DND-41 (cell line): ENCODE results near the gene ROMO1.

Experiments
- ATAC-seq: fragments of 200-7000 bp; cut with Tn5 transposase; 3 replicates; pipeline ENCODE4 v1.9.1; 2021; ENCODE audit warnings: low read depth; ENCODE audit not compliant: insufficient read depth
- DNase-seq: peaks from one replicate; pipeline ENCODE4 v3.0.0-alpha.2; 2020
- H2AFZ ChIP-seq: 2 replicates; pipeline ENCODE4 v1.6.0; 2012; ENCODE audit warnings: low read depth, low read length
- H3K27ac ChIP-seq: 2 replicates; pipeline ENCODE4 v1.5.1; 2012; ENCODE audit warnings: low read length, inconsistent platforms
- H3K27me3 ChIP-seq: fragments of 200-600 bp; sonication (generic); 2 replicates; pipeline ENCODE4 v1.6.0; 2012; ENCODE audit warnings: low read length, mild to moderate bottlenecking, inconsistent platforms; ENCODE audit not compliant: insufficient read depth, poor library complexity
- H3K36me3 ChIP-seq: 2 replicates; pipeline ENCODE4 v1.5.1; 2012; ENCODE audit warnings: low read length, inconsistent platforms; ENCODE audit not compliant: insufficient read depth
- H3K4me1 ChIP-seq: 2 replicates; pipeline ENCODE4 v1.5.1; 2012; ENCODE audit warnings: mild to moderate bottlenecking, low read length; ENCODE audit not compliant: insufficient read depth
- H3K4me2 ChIP-seq: 2 replicates; pipeline ENCODE4 v1.6.0; 2012; ENCODE audit warnings: mild to moderate bottlenecking, moderate library complexity, low read length, inconsistent platforms; ENCODE audit not compliant: insufficient read depth
- H3K4me3 ChIP-seq, 2 experiments: fragments of 200-600 bp in 1 of 2; shearing (Covaris generic) in 1 of 2; 2 replicates each; pipeline ENCODE4 v1.5.1; 2012 to 2016; ENCODE audit warnings: inconsistent platforms in 2 of 2, low read length in 2 of 2, mild to moderate bottlenecking in 2 of 2, low read depth in 1 of 2, moderate library complexity in 1 of 2
- H3K79me2 ChIP-seq: 2 replicates; pipeline ENCODE4 v1.6.0; 2012; ENCODE audit warnings: low read length, inconsistent platforms; ENCODE audit not compliant: insufficient read depth
- H3K9ac ChIP-seq: 2 replicates; pipeline ENCODE4 v1.6.0; 2012; ENCODE audit warnings: low read depth, mild to moderate bottlenecking, inconsistent platforms, low read length, moderate library complexity
- H3K9me3 ChIP-seq: 2 replicates; pipeline ENCODE4 v1.5.1; 2012; ENCODE audit warnings: low read length, moderate library complexity, mild to moderate bottlenecking, inconsistent platforms; ENCODE audit not compliant: insufficient read depth, severe bottlenecking
- H4K20me1 ChIP-seq: 2 replicates; pipeline ENCODE4 v1.6.0; 2012; ENCODE audit warnings: low read length; ENCODE audit not compliant: insufficient read depth
- EZH2 ChIP-seq: IDR thresholded peaks from 3 replicates; pipeline ENCODE4 v1.6.1; 2012; ENCODE audit warnings: borderline replicate concordance, low read depth, mild to moderate bottlenecking, moderate library complexity, low read length, inconsistent platforms; ENCODE audit not compliant: severe bottlenecking
- TF ChIP-seq, protein P1 (sequence below): IDR thresholded peaks from 2 replicates; pipeline ENCODE4 v1.5.1; 2012; ENCODE audit warnings: borderline replicate concordance, low read length, moderate library complexity, mild to moderate bottlenecking; ENCODE audit not compliant: poor library complexity, severe bottlenecking; ENCODE audit errors: extremely low read depth

The ROMO1 gene

DNA sequence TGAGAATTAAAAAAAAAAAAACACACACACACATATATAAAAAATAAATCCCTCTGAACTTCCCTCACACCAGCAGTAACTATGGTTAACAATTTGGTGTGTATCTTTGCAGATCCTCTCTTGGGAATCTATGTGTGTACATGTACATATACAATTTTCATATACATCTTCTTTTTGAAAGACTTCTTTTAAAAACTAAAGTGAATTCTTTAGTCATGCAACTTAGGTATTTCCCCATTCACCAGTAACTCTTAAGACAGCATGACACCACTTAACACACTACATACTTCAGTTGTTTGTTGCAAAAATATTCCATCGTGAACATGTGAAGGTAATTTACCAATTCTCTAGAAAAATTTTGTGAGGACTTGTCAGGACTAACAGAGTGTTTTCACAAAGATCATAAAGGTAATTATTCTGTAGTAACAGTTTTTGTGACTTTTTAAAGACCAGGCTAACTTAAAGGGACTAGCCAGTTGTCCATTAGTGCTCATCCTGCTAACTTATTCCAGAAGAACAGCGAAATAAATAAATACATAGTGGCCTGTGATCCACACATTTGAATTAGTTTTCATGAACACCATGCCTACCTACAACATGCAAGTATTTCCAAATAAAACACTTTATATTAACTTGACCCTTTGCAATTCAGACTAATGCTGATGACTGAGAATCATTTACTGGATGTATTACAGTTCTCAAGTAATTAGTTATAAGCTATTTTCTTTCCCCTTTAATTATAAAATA, 30.8 kb downstream of the ROMO1 start:
- no peak overlapping the region for H3K27ac ChIP-seq
- H3K9me3 ChIP-seq: no peaks in the 10 kb centered on the region
- no peak for ATAC-seq
- H3K4me3 ChIP-seq: no peak overlapping the region
- no peak overlapping the region for H3K9ac ChIP-seq
- no peak overlapping the region for H2AFZ ChIP-seq
- DNase-seq: no peak
- peaks cover 97% of the 10 kb centered on the region for H4K20me1 ChIP-seq
- no peaks in the 10 kb centered on the region for H3K27me3 ChIP-seq
- H3K4me1 ChIP-seq: peaks cover 38% of the 10 kb centered on the region
- TF ChIP-seq, protein P1, sequence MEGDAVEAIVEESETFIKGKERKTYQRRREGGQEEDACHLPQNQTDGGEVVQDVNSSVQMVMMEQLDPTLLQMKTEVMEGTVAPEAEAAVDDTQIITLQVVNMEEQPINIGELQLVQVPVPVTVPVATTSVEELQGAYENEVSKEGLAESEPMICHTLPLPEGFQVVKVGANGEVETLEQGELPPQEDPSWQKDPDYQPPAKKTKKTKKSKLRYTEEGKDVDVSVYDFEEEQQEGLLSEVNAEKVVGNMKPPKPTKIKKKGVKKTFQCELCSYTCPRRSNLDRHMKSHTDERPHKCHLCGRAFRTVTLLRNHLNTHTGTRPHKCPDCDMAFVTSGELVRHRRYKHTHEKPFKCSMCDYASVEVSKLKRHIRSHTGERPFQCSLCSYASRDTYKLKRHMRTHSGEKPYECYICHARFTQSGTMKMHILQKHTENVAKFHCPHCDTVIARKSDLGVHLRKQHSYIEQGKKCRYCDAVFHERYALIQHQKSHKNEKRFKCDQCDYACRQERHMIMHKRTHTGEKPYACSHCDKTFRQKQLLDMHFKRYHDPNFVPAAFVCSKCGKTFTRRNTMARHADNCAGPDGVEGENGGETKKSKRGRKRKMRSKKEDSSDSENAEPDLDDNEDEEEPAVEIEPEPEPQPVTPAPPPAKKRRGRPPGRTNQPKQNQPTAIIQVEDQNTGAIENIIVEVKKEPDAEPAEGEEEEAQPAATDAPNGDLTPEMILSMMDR: no peak
- no peak for TF ChIP-seq EZH2
- peaks cover 99% of the 10 kb centered on the region for H3K36me3 ChIP-seq
- no peak overlapping the region for H3K4me2 ChIP-seq
- H3K79me2 ChIP-seq: peaks cover 99% of the 10 kb centered on the region

DNA sequence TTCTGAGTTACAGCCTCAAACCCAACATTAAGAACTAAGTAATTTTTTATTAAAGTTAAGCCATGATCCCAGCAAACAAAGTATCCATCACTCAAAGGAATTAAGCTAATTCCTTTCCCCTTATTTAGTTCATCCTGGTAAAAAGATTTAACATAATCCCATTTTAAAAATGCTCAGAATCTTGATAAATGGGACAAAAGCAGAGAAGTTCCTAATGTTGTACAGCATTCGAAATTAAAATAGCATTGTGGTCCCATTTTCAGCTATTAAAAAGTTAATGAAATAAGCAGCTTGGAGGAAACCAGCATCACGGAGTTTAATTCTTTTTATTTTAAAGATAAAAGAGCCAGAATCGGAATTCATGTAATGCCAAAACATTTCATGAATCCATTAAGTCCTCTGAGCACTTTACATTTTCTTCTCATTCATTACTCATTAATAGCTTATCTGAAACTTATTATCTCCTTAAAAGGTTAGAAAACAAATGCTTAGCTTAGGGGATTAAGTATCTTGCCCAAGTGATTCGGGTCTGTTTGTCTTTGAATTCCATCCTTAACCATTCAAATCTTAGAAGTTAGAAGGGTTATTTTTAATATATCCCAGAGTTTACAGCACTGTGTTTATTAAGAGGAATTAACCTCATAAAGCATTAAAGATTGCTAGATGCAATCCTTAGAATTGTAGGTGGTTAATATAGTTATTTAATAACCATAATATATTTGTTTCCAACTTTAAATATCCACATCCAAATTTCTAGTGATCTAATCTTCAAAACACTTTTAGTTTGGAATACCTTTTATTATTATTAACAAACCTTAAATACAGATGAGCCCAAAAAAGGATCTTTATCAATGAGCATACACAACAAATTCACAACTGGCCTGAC, 31.6 kb downstream of the ROMO1 start:
- ATAC-seq (no peak), DNase-seq (no peak)
- Histone ChIP-seq H3K27ac (no peak overlapping the region), H2AFZ (no peak overlapping the region), H3K4me3 (no peak overlapping the region), H3K4me1 (peaks cover 46% of the 10 kb centered on the region), H3K9me3 (no peaks in the 10 kb centered on the region), H3K4me2 (peak overlapping the region; percentile 9; the same call in 1 of the 2 replicates), H3K9ac (no peak overlapping the region), H3K36me3 (peaks cover 99% of the 10 kb centered on the region), H3K27me3 (no peaks in the 10 kb centered on the region), H3K79me2 (peaks cover 99% of the 10 kb centered on the region), H4K20me1 (peaks cover 97% of the 10 kb centered on the region)
- TF ChIP-seq, protein P1: no peak
- TF ChIP-seq EZH2: no peak

DNA sequence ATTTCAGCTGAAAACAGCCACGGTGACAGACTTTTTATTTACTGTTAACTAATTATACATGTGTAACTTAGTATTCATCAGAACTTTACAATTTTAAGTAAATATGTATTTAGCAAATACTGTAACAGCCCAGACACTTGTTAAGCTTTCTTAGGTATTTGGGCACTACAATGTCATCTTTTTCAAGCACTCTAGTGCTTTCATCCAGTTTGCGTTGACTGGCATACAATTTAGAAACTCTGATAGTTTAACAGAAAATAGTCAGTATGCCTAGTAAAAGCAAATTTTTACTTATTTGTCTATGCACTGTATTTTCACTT, 32.2 kb downstream of the ROMO1 start:
- DNase-seq (no peak), ATAC-seq (no peak)
- peaks cover 99% of the 10 kb centered on the region for H3K36me3 ChIP-seq
- H3K9ac ChIP-seq: no peak overlapping the region
- peaks cover 51% of the 10 kb centered on the region for H3K4me1 ChIP-seq
- H4K20me1 ChIP-seq: peaks cover 97% of the 10 kb centered on the region
- no peak overlapping the region for H3K27ac ChIP-seq
- H3K4me3 ChIP-seq: no peak overlapping the region
- peaks cover 99% of the 10 kb centered on the region for H3K79me2 ChIP-seq
- no peaks in the 10 kb centered on the region for H3K9me3 ChIP-seq
- H3K4me2 ChIP-seq: peak overlapping the region; percentile 15; the same call in 1 of the 2 replicates
- TF ChIP-seq, protein P1: no peak
- TF ChIP-seq EZH2: no peak
- no peak overlapping the region for H2AFZ ChIP-seq
- no peaks in the 10 kb centered on the region for H3K27me3 ChIP-seq
